ENCODE results near the gene ATP1A3.
A peak's percentile ranks its signal among the peaks of the same experiment; 100 is the strongest.
"Not testable (repeated sequence)": the region's sequence is repeated elsewhere in the genome, so short reads cannot be mapped to it uniquely, and the experiment has no call there.

Gene ATP1A3

DNA sequence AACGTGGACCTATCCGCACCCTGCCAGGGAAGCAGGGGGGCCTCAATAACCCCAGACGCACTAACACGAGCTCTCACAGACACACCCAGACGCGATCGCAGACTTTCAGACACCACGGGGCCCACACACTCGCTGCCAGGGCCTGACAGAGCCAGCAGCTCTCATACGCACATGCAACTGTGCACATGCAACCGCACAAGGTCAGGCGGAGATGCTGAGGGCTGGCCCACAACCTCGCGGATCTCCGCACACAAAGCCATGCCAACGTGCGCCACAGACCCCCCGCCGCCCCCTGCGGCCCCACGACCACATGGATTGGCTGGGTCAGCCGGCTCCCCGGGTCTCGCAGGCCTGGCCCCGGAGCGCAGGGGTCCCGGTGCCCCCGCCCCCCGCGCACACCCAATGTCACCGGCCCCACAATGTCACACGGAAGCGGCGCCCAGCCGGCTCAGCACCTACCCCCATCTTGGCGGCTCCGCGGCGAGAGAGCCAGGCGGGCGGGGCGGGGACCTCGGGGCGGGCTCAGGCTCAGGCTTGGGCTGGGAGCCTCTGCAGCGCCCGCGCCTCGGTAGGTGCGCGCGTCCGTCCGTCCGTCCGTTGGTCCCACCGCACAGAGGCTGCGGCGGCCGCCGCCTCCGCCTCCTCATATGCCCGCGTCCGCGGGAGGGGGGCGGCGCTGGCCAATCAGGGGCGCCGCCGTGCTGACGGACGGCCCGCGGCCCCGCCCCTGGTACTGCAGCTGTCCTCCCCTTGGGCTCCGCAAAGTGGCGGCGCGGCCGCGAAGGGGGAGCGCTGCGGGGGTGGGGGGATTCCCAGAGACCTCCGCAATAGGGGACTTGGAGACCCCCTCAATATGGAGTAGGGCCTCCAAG, at the start of gene ATP1A3:
Gene ATP1A3, minus strand, starts transcription at position 619 of the 872 bp plus-strand sequence. Its CDS starts 154 bp downstream, at position 465.
- no peak within 1 kb of the TSS for H3K4me3 ChIP-seq (ENCODE audit: low read depth, low read length)
- TF ChIP-seq CTCF (IDR thresholded peaks at IDR 0.05; ENCODE audit: control insufficient read depth, extremely low read depth, insufficient read depth): no peak
- DNase-seq (ENCODE audit: low read depth): no peak

GRCh38 chr19:42042455-42043170, 48.6 kb upstream of the ATP1A3 start:
- no peak for TF ChIP-seq CTCF (IDR thresholded peaks at IDR 0.05; ENCODE audit: control insufficient read depth, extremely low read depth, insufficient read depth)
- no peak for DNase-seq (ENCODE audit: low read depth)
- H3K4me3 ChIP-seq (ENCODE audit: low read depth, low read length): no peak overlapping the region

DNA sequence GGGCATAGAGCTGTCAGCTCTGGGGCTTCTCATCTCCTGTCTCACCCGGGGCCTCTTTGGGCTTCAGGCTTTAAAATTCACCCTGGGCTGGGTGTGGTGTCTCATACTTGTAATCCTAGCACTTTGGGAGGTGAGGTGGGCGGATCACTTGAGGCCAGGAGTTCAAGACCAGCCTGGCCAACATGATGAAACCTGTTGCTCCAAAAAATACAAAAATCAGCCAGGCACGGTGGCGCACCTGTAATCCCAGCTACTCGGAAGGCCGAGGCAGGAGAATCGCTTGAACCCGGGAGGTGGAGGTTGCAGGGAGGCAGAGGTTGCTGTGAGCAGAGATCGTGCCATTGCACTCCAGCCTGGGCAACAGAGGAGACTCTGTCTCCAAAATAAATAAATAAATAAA, 46.5 kb upstream of the ATP1A3 start:
- H3K4me3 ChIP-seq (ENCODE audit: low read depth, low read length); DNase-seq (ENCODE audit: low read depth): not testable (repeated sequence)

DNA sequence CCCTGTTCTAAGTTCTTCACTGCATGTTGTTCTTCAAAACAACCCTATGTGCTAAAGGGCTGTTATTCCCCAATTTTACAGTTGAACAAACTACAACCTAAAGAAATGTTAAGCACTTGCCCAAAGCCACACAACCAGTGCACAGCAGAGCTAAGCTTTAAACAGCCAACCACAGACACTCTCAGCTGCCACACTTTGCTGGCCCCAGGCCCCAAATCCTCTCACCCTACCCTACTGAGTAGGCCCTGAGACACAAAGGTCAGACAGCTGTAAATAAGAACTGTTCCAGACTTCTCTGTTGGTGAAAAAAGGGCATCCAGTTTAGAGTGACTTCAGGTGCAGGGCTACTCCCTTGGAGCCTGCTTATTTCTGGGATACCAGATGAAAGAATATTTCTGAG, 46.0 kb upstream of the ATP1A3 start:
- no peak for TF ChIP-seq CTCF (IDR thresholded peaks at IDR 0.05; ENCODE audit: control insufficient read depth, extremely low read depth, insufficient read depth)
- no peak overlapping the region for H3K4me3 ChIP-seq (ENCODE audit: low read depth, low read length)
- no peak for DNase-seq (ENCODE audit: low read depth)

GRCh38 chr19:42038666-42039065, 44.6 kb upstream of the ATP1A3 start:
- no peak overlapping the region for H3K4me3 ChIP-seq (ENCODE audit: low read depth, low read length)
- no peak for TF ChIP-seq CTCF (IDR thresholded peaks at IDR 0.05; ENCODE audit: control insufficient read depth, extremely low read depth, insufficient read depth)
- no peak for DNase-seq (ENCODE audit: low read depth)

DNA sequence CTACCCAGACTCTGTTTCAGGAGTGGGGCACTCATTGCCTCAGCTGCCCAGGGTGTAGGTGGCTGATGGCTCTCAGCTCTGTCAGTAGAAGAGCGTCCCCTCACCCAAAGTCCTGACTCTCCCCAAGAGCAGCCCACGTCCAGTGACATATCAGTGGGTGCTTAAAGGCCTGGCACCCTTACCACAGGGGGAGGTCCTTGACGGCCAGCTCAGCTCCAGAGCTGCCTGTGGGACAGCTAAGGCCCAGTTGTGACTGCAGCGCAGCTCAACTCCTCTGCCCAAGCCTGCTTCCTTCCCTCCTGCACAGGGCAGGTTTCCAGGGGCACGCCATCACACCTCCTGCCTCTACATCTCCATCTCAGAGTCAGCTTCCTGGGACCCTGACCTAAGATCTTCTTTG, 43.6 kb upstream of the ATP1A3 start:
- no peak overlapping the region for H3K4me3 ChIP-seq (ENCODE audit: low read depth, low read length)
- no peak for DNase-seq (ENCODE audit: low read depth)
- no peak for TF ChIP-seq CTCF (IDR thresholded peaks at IDR 0.05; ENCODE audit: control insufficient read depth, extremely low read depth, insufficient read depth)

GRCh38 chr19:42034640-42035391, 40.8 kb upstream of the ATP1A3 start:
- H3K4me3 ChIP-seq (ENCODE audit: low read depth, low read length); DNase-seq (ENCODE audit: low read depth): not testable (repeated sequence)
- peak; percentile 75 for TF ChIP-seq CTCF (IDR thresholded peaks at IDR 0.05; ENCODE audit: control insufficient read depth, extremely low read depth, insufficient read depth)
